GM21576 (cell line): Measurements from ENCODE around the gene FAM168A.

Experiments used
- ATAC-seq: cut with Tn5 transposase; IDR thresholded peaks from one replicate; pipeline ENCODE4 v1.9.1; 2021; ENCODE audit warnings: mild to moderate bottlenecking, moderate library complexity; ENCODE audit not compliant: unreplicated experiment

Gene FAM168A

DNA sequence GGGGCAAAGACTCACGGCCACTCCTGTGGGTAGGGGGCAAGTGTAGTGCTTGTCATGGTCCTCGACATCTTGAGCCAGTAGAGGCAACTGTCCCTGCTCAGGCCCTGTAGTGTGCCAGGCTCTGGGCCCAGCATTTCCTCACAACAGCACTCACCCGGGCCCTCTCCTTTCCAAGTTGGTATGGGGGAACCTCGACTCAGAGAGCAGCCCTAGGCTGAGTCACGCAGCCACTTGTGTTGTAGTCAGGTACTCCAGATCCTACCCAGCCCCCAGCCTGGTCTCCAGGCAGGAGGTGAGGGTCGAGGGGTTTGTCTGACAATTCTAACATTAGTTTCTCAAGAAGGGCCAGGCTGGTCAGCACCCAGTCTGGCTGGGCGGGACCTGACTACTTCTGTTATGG is 217.6 kb downstream of the FAM168A start:
- ATAC-seq = no peak

DNA sequence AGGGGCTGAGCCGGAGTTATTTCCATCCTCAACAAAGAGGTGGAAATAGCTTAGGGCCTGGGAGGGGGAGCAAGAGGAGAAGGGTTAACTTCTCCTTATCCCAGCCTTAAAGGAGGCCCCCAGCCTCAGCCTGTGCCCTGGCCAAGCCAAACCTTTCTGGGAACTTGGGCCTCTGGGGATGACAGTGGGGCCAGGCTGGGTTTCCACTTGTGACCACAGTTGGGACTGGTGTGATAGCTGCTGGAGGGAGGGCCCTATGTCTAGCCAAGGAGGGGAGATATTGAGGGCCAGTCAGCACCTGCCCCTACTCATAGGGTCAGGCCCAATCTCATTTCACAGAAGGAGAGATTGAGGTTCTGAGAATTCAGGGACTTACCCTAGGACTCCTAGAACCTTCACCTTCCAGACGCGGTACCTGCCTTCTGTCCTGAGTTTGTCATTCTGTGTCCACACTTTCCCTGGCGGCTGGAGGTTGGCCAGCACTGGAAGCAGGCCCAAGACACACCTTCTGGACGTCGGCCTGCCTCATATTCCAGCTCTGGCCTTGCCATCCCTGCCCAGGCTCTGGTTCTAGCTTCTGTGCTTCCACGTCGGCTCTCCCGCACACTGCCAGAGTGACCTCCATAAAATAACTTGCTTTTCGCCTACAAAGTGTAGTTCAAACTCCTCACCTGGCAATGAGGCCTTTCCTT is 218.6 kb downstream of the FAM168A start:
- ATAC-seq = no peak

DNA sequence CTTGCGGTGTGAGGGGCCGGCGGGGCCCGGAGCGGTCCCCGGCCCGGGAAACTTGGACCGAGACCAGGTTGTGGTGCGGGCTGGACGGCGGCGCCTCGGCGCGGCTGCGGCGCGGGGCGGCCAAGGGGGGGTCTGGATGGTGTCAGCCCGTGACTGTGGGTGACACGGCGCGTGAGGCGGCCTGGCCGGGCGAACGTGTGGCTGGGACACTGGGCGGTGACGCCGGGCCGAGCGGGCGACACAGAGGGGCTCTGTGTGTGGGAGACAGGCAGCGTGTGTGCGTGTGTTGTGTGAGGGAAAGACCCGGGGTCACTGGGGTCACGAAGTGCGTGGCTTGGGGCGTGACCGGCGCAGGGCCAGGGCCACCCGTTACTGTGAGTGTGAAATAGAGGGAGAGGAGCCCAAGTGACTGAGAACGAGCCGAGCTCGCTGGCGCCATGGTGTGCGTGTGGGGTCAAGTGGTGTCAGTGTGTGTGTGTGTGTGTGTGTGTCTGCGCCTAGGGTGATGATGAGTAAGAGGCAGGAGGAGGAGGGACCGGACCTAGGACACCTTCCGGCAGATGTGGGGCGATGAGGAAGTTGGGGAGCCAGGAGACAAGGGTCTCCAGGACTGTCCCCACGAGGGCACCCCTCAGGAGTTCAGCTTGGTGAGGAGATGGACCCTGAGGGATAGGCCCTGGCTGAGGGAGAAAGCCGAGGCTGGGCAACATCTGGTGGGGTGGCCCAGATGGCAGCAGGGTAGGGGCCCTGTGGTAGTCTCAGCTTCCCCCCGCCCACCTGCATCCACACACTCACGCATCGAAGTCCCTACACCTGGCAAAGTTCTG is 220.9 kb downstream of the FAM168A start:
- no peak for ATAC-seq

DNA sequence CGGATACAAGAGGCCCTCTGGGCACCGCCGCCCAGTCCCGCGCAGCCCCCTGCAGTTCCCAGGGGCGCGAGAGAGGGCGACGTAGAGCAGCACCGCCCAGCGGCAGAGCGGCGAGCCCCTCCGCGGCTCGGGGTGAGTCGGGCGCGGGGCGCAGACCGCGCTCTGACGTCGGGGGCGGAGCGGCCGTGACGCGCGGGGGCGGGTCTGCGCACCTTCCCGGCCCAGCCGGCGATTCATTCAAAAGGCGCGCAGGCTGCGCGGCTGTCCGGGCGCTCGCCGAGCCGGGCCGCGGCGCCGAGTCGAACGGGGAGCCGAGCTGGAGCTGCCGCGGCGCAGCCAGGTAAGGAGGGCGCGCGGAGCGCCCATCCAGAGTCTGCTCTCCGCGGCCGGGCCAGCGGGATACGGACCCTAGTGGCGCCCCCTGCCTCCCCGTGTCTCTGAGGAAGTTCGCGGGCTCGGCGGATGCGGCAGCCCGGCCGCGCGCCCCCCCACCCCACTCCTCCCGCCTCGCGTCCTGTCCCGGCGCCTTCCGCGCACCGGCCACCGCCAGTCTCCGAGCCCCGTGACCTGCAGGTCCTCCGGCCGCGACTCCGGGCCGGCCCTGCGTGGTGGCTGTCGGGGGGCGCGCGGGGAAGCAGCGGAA is 221.6 kb downstream of the FAM168A start, which contains the start of gene RELT:
RELT (plus strand) TSS at position 240 of the 643 bp plus-strand sequence. CDS start 12,738 bp downstream, outside the sequence.
- peak; percentile 71 for ATAC-seq

DNA sequence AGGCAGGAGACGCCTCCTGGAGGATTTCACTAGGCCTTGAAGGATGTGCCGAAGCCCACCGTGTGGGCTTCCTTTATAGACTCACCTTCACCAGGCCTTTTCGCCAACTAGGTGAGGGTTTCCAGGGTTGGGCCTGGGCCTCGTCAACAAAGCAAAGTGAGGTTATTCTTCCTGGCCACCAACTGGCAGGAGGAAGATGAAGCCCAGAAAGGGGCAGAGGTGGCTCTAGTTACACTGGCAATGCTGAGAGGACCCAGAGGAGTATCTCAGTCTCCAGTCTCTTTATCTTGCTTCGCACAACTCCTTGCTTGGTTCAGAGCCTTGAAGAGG is 222.1 kb downstream of the FAM168A start:
- ATAC-seq = peak; percentile 3

DNA sequence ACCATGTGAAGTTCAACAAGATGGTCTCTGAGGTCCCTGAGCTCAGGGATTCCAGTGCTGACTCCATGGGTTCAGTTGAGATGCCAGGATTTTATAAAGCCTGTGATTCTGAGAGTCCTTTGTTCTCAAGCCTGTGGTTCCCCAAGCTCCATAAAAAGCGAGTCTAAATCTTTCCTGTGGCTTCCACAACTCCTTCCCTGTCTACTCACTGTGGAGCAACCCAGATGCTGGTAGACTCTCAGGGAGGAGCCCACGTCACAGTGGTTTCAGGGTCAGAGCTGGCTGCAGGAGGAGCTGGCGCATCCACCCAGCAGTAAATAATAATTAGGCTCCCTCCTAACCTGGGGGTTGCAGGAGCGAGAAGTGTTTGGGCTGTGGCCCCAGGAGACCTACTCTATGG is 223.8 kb downstream of the FAM168A start:
- no peak for ATAC-seq

DNA sequence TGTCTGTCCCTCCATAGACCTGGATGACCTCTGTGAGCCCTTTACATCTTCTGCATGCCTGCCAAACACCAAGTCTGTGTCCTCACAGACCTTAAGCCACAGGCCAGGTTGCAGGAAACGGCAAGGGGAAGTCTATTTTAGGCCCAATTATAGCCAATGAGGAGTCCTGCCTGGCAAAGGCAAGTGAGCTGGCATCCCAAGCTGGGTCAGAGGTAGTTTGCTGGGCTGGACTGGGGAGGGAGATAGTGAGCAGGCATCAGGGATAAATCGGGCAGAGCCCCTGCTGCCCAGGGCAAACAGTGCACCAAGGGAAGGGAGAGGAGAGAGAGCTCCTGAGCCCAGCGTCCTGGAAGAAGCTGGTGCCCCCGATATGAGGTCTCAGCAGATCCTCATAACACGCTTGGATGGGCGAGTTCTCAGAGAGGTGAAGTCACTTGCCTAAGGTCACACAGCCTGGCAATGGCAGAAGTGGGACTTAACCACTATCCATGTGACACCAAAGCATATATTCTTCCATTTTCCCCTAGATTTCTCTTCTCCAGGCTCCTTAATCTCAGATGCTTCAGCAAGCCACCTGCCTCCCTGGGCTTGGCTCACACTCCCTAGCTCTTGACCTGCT is 225.4 kb downstream of the FAM168A start:
- no peak for ATAC-seq

DNA sequence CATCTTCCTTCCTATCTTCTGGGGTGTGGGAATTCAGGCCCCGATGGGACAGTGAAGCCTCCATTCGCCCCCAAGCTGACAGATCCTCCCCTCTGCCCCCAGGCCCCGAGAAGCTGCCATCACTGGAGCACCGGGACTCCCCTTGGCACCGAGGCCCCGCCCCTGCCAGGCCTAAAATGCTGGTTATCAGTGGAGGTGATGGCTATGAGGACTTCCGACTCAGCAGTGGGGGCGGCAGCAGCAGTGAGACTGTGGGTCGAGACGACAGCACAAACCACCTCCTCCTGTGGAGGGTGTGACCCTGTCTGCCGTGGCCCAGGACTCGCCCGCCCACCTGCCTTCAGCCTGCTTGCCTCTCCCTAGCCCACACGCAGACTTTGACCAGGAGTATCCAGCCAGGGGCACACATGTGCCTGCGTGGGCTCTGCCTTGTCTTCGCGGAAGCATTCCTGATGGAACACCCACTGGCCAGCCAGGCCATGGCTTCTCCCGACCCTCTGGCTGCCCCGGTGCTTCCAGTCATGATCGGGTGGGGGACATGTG is 230.4 kb downstream of the FAM168A start:
- ATAC-seq = no peak

DNA sequence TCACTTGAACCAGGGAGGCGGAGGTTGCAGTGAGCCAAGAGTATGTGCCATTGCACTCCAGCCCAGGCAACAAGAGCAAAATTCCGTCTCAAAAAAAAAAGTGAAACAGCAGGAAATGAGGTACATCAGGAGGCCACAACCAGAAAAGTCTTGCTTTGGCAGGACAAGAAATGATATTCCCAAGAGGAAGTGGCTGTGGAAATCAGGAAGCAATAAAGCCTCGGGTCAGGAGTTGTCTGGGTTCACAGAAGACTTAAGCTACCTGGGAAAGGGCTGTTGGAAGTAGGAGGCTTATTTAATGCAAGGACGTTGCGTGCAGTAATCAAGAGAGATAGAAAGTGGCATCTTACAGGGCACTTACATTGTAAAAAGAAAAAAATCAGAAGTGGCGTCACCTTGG is 231.0 kb downstream of the FAM168A start:
- ATAC-seq = no peak

DNA sequence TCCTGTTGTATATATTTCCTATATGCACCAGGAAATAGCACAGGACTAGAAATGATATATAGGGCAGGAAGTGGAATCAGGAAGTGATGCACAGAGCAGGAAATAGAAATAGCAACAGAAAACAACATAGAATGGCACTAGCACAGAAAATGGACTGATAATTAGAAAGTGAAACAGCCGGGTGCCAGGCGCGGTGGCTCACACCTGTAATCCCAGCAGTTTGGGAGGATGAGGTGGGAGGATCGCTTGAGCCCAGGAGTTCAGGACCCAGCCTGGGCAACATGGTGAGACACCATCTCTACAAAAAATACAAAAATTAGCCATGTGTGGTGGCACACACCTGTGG is 231.7 kb downstream of the FAM168A start:
- no peak for ATAC-seq

DNA sequence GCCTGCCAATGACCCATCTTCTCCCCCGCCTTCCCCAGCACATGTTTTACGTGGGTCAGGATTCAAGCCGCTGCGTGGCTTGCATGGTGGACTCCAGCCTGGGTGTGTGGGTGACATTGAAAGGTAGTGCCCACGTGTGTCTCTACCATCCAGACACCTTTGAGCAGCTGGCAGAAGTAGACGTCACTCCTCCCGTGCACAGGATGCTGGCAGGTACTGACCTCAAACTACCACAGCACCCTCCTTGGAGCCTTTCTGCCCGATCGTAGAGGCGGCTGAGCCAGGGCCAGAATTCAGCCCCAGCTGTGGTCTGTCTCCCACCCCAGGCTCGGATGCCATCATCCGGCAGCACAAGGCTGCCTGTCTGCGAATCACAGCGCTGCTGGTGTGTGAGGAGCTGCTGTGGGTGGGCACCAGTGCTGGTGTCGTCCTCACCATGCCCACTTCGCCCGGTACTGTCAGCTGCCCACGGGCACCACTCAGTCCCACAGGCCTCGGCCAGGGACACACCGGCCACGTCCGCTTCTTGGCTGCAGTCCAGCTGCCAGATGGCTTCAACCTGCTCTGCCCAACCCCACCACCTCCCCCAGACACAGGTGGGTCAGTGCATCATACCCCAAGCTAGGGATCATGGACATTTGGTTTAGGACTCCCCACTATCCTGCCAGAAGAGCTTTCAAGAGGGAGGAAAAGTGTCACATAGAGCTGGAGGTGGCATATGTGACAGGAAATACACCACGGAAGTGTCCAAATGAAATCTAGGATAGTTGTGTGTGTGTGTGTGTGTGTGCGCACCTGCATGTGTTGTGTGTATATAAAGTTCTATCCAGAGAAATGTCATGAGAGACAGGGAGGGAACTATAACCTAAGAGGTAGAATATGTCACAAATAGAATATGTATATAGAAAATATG is 232.3 kb downstream of the FAM168A start:
- no peak for ATAC-seq

DNA sequence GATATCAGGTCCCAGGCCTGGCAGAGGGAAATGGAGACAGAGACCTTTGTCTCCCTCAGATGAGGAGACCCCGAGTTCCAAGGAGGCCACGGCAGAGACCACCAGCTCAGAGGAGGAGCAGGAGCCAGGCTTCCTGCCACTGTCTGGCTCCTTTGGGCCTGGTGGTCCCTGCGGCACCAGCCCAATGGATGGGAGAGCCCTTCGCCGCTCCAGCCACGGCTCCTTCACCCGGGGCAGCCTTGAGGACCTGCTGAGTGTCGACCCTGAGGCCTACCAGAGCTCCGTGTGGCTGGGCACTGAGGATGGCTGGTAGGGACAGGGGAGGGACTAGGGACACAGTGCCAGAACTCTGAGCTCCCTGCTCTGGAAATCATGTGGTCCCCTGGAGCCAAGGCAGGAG is 234.8 kb downstream of the FAM168A start:
- no peak for ATAC-seq

DNA sequence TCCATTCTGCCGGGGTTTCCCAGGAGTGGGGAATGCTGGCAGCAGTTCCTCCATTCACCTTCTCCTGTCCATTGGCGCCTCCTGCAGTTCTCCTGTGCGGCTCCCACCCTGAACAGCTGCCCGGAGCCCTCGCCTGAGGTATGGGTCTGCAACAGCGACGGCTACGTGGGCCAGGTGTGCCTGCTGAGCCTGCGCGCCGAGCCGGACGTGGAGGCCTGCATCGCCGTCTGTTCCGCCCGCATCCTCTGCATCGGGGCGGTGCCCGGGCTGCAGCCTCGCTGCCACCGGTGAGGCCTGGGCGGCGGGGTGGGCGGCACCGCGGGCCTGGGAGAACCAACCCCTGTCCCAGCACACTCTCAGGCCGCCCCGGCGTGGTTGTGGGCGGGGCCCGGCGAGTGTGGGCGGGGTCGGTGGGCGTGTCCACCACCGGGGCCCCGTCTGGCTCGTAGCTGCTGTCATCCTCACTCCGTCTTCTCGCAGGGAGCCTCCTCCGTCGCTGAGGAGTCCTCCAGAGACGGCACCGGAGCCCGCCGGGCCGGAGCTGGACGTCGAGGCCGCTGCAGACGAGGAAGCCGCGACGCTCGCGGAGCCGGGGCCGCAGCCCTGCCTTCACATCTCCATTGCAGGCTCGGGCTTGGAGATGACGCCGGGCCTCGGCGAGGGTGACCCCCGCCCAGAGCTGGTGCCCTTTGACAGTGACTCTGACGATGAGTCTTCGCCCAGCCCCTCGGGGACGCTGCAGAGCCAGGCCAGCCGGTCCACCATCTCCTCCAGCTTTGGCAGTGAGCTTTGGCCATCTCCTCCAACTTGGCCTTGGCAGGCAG is 235.7 kb downstream of the FAM168A start:
- ATAC-seq = no peak

DNA sequence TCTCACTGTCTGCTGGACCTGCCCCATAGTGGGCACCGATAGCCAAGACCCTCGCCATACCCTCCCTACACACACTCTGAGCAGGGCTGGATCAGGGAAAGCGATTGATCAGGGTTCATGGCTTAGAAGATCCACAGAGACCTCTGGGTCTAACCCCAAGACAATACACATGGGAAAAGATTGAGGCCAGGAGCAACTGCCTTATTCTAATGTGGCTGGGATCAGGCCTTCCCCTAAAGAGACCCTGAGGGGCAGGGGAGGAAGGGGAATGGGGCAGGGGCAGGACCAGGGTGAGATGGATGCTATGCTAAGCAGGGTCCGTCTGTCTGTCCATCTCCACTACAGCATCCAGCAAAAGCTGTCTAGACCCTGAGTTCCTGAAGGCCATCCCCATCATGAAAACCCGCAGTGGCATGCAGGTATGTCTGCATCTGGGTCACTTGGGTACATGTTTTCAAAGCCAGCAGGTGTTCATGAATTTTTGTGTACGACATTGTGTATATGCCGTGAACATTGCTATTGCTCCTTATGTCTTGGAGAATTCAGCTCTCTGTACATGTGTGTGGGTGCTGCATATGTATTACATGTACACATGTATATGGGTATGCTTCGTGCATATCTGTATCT is 237.1 kb downstream of the FAM168A start:
- ATAC-seq = no peak

DNA sequence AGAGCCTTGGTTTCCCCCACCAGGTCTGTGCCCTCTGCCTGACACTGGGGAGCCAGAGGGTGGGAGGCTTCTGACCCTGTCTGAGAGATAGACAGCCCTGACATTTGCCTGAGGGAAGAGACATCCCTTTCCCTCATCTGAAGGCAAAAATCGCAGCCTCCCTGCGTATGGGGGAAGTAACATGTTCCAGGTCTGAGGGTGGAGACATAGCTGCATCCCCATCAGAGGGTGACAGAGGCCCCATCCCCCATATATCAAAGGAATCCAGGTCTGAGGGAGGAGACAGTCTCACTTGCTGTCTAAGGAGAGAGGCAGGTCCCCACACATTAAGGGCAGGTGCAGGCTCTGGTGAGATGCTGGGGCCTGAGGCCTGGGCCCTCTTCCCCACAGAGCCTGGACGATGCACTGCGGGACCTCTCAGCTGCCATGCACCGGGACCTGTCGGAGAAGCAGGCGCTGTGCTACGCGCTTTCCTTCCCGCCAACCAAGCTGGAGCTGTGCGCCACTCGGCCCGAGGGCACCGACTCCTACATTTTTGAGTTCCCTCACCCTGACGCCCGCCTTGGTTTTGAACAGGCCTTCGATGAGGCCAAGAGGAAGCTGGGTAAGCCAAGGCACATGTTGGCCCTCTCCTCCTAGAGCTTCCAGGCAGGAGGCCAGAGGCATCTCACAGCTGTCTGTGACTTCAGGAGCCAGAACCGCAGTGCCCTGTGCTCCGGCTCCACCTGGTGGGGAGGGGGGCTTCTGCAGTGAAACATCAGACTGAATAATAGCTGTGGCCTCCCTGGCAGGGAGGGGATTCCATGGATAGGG is 237.8 kb downstream of the FAM168A start:
- ATAC-seq = no peak

DNA sequence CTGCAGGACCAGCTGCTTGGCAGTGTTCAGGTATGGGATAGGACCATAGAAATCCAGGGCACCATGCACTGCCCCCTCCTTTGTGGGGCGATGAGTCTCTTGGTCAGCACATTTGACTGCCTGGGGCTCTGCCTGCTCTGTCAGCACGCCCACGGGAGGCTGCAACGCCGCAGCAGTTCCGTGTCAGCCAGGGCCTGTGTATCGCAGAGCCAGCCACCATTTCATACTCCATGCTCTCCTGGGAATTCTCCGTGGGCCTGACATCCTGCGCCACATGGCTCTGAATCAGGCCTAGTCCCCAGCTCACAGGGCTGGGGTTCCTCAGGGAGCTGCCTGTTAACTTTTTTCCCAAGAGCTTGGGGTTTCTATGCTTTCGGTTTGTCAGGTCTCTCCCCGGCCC is 238.6 kb downstream of the FAM168A start:
- ATAC-seq = no peak

DNA sequence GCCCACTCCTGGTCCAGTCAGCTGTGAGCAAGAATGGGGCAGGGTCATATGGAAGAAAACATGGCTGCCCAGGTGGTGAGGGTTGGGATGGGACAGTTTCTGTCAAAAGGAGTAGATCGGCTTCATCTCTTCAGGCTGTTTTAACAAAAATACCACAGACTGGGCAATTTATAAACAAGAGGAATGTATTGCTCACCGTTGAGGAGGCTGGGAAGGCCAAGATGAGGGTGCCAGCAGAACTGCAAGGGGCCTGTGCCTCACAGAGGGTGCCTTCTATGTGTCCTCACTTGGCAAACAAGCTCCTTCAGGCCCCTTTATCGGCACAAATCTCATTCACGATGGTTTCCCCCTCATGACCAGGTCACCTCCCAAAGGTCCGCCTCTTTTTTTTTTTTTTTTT is 239.8 kb downstream of the FAM168A start:
- no peak for ATAC-seq
